OCI-LY7 (cell line): ENCODE results near the gene ARHGAP28. TPM values are rescaled to one million over a fixed set of nuclear protein-coding genes. Genes with fewer than 3 reads are reported as not detected.

Source experiments
- BruUV-seq: library from RNA; stranded (reverse); fragments of 400-500 nt; replicated peaks from 2 replicates; lab custom pipeline; 2021; lab: Mats Ljungman, UMichigan
- CTCF ChIA-PET: fragments of 300-600 bp; sonication (Branson Sonifier 250); formaldehyde crosslinking; loops from one replicate; lab custom pipeline; 2022; ENCODE audit warnings: antibody characterized with exemption; ENCODE audit not compliant: unreplicated experiment; lab: Charles Lee
- POLR2A ChIA-PET: fragments of 300-600 bp; sonication (Branson Sonifier 250); formaldehyde crosslinking; loops from one replicate; lab custom pipeline; 2022; ENCODE audit warnings: antibody characterized with exemption; lab: Charles Lee
- DNase-seq: peaks from one replicate; pipeline ENCODE4 v3.0.0-alpha.2; 2015; ENCODE audit warnings: low spot score
- H2AFZ ChIP-seq: fragments of 200-600 bp; sonication (generic), shearing (Covaris generic); 2 replicates; pipeline ENCODE4 v1.6.1; 2014; ENCODE audit warnings: mild to moderate bottlenecking, antibody characterized with exemption, low read length, moderate library complexity
- H3K27ac ChIP-seq: fragments of 200-600 bp; sonication (generic); 2 replicates; pipeline ENCODE4 v1.5.1; 2014; ENCODE audit warnings: mixed run types, low read depth, mild to moderate bottlenecking, moderate library complexity, low read length, inconsistent platforms; ENCODE audit not compliant: poor library complexity, severe bottlenecking
- H3K36me3 ChIP-seq: fragments of 200-600 bp; sonication (generic); 2 replicates; pipeline ENCODE4 v1.6.1; 2014; ENCODE audit warnings: mild to moderate bottlenecking, antibody characterized with exemption, low read length, moderate library complexity, mixed read lengths; ENCODE audit not compliant: insufficient read depth
- H3K4me1 ChIP-seq: fragments of 200-600 bp; sonication (generic); 2 replicates; pipeline ENCODE4 v1.5.1; 2014; ENCODE audit warnings: mild to moderate bottlenecking, low read length; ENCODE audit not compliant: insufficient read depth, poor library complexity, severe bottlenecking
- H3K4me2 ChIP-seq: fragments of 200-600 bp; sonication (generic); 2 replicates; pipeline ENCODE4 v1.6.1; 2014; ENCODE audit warnings: mild to moderate bottlenecking, low read length
- H3K4me3 ChIP-seq: fragments of 200-600 bp; sonication (generic); 2 replicates; pipeline ENCODE4 v1.5.1; 2014; ENCODE audit warnings: mild to moderate bottlenecking, low read depth, low read length; ENCODE audit not compliant: poor library complexity, severe bottlenecking
- H3K79me2 ChIP-seq: fragments of 200-600 bp; sonication (generic); 2 replicates; pipeline ENCODE4 v1.6.1; 2016; ENCODE audit warnings: low read depth, mild to moderate bottlenecking, low read length, moderate library complexity, mixed read lengths; ENCODE audit not compliant: insufficient read depth
- H3K9me2 ChIP-seq: fragments of 200-600 bp; sonication (generic); 2 replicates; pipeline ENCODE4 v1.6.1; 2016; ENCODE audit warnings: mild to moderate bottlenecking, low read length, mixed read lengths; ENCODE audit not compliant: insufficient read depth
- H3K9me3 ChIP-seq: fragments of 200-600 bp; sonication (generic); 2 replicates; pipeline ENCODE4 v1.6.1; 2014; ENCODE audit warnings: mild to moderate bottlenecking, mixed run types, low read length, mixed read lengths
- H4K20me1 ChIP-seq: fragments of 200-600 bp; sonication (generic); 2 replicates; pipeline ENCODE4 v1.6.1; 2014; ENCODE audit warnings: mild to moderate bottlenecking, antibody characterized with exemption, low read length, moderate library complexity, mixed read lengths; ENCODE audit not compliant: insufficient read depth
- CTCF ChIP-seq: fragments of 200-600 bp; sonication (generic); conservative IDR thresholded peaks from 2 replicates; pipeline ENCODE4 v1.5.1; 2014; ENCODE audit warnings: mild to moderate bottlenecking, antibody characterized with exemption, low read length, moderate library complexity, mixed read lengths
- EZH2phosphoT487 ChIP-seq: fragments of 200-600 bp; sonication (generic); IDR thresholded peaks from 2 replicates; pipeline ENCODE4 v1.6.1; 2018; ENCODE audit warnings: low read depth, borderline replicate concordance, mild to moderate bottlenecking, mixed run types, antibody characterized with exemption, low read length, moderate library complexity, mixed read lengths
- intact Hi-C: fragments of 100-400 bp; cut with micrococcal nuclease; formaldehyde crosslinking; loops from one replicate; pipeline ENCODE4 v1.10.0; 2022; ENCODE audit not compliant: unreplicated experiment
- total RNA-seq, 2 experiments: library from RNA; depleted of rRNA in 1 of 2; stranded (reverse); fragments of >200 nt in 1 of 2; shearing (Covaris generic) in 1 of 2; gene quantifications; 2 replicates each; pipeline ENCODE4 v1.2.3, GENCODE V29; 2014 to 2022

ARHGAP28 gene
- total RNA-seq, 2 experiments from 2014 or later = not detected

GRCh38 chr18:6810191-6810590 lies 80.7 kb downstream of the ARHGAP28 start:
- H3K27ac ChIP-seq = no peak overlapping the region
- no peaks in the 10 kb centered on the region for H3K79me2 ChIP-seq
- DNase-seq = no peak
- no peak overlapping the region for H3K4me3 ChIP-seq
- no peaks in the 10 kb centered on the region for H3K9me3 ChIP-seq
- no peaks in the 10 kb centered on the region for H3K9me2 ChIP-seq
- ChIA-PET POLR2A (no interaction called here), CTCF (no interaction called here)
- TF ChIP-seq EZH2phosphoT487 (no peak), CTCF (no peak)
- no peaks in the 10 kb centered on the region for H3K36me3 ChIP-seq
- H3K4me1 ChIP-seq = no peaks in the 10 kb centered on the region
- BruUV-seq = no TSS peak
- no peak overlapping the region for H3K4me2 ChIP-seq
- intact Hi-C loops = no loop called here
- H4K20me1 ChIP-seq = no peaks in the 10 kb centered on the region
- no peak overlapping the region for H2AFZ ChIP-seq

- intact Hi-C loops = no loop called here
- no TSS peak for BruUV-seq
- Histone ChIP-seq H3K4me3 (no peak overlapping the region), H3K36me3 (no peaks in the 10 kb centered on the region), H3K79me2 (no peaks in the 10 kb centered on the region), H3K9me2 (no peaks in the 10 kb centered on the region), H4K20me1 (no peaks in the 10 kb centered on the region), H3K9me3 (no peaks in the 10 kb centered on the region), H3K4me2 (no peak overlapping the region), H3K27ac (no peak overlapping the region), H3K4me1 (no peaks in the 10 kb centered on the region), H2AFZ (no peak overlapping the region)
- ChIA-PET CTCF (no interaction called here), POLR2A (interaction anchor here (0.7 to 1.1 kb wide), 2 partner anchors 9 to 14 kb away, joined by 3 to 6 read pairs; no protein-coding TSS in a partner anchor)
- TF ChIP-seq CTCF = no peak
- no peak for TF ChIP-seq EZH2phosphoT487
- no peak for DNase-seq
Observed at GRCh38 chr18:6811816-6812215, 82.3 kb downstream of the ARHGAP28 start.

- no peaks in the 10 kb centered on the region for H3K4me1 ChIP-seq
- BruUV-seq = no TSS peak
- ChIA-PET CTCF (no interaction called here), POLR2A (no interaction called here)
- TF ChIP-seq CTCF = no peak
- TF ChIP-seq EZH2phosphoT487 = no peak
- H3K27ac ChIP-seq = no peak overlapping the region
- no peak overlapping the region for H2AFZ ChIP-seq
- no peaks in the 10 kb centered on the region for H3K9me3 ChIP-seq
- intact Hi-C loops = no loop called here
- H3K9me2 ChIP-seq = no peaks in the 10 kb centered on the region
- no peak overlapping the region for H3K4me3 ChIP-seq
- H3K79me2 ChIP-seq = no peaks in the 10 kb centered on the region
- no peak overlapping the region for H3K4me2 ChIP-seq
- no peak for DNase-seq
- H4K20me1 ChIP-seq = no peaks in the 10 kb centered on the region
- H3K36me3 ChIP-seq = no peaks in the 10 kb centered on the region
Observed at GRCh38 chr18:6814882-6815425, 85.4 kb downstream of the ARHGAP28 start.
